ENCODE data around the gene G0S2.

DNA sequence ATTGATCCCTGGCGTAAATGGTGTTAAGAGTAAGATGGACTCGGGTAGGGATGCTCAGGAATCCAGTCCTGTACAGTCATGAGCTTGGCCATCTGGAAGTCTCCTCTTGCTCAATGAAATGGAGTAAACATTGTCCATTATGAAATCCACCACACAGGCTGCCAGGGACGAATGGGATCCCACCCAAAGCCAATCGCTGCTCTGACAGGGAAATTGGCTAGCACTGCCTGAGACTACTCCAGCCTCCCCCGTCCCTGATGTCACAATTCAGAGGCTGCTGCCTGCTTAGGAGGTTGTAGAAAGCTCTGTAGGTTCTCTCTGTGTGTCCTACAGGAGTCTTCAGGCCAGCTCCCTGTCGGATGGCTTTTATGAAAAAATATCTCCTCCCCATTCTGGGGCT, 29.4 kb downstream of the G0S2 start, which contains the start of gene HSD11B1:
- TF ChIP-seq CTCF (IDR thresholded peaks at IDR 0.05) (no peak), ZFX (IDR thresholded peaks at IDR 0.05; ENCODE audit: borderline replicate concordance) (no peak)
